Measurements from ENCODE around the gene SDF4.

The SDF4 gene

GRCh38 chr1:1259540-1259939 is 27.7 kb upstream of the SDF4 start:
- no peak overlapping the region for H3K27ac ChIP-seq
- TF ChIP-seq, protein P1, sequence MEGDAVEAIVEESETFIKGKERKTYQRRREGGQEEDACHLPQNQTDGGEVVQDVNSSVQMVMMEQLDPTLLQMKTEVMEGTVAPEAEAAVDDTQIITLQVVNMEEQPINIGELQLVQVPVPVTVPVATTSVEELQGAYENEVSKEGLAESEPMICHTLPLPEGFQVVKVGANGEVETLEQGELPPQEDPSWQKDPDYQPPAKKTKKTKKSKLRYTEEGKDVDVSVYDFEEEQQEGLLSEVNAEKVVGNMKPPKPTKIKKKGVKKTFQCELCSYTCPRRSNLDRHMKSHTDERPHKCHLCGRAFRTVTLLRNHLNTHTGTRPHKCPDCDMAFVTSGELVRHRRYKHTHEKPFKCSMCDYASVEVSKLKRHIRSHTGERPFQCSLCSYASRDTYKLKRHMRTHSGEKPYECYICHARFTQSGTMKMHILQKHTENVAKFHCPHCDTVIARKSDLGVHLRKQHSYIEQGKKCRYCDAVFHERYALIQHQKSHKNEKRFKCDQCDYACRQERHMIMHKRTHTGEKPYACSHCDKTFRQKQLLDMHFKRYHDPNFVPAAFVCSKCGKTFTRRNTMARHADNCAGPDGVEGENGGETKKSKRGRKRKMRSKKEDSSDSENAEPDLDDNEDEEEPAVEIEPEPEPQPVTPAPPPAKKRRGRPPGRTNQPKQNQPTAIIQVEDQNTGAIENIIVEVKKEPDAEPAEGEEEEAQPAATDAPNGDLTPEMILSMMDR (conservative IDR thresholded peaks at IDR 0.05), result no peak
- TF ChIP-seq ZFX (IDR thresholded peaks at IDR 0.05), result no peak

DNA sequence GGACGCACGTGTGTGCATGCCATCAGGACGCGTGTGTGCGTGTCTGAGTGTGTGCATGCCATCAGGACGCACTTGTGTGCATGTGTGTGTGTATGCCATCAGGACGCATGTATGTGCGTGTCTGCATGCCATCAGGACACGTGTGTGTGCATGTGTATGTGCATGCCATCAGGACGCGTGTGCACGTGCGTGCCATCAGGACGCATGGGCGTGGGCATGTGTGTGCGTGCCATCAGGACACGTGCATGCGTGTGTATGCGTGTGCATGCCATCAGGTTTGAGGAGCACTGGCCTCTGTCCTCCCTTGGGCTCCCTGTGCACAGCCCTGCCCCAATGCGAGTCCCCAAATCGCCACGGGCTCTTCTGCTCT is 27.3 kb upstream of the SDF4 start:
- no peak overlapping the region for H3K27ac ChIP-seq
- TF ChIP-seq, protein P1 (conservative IDR thresholded peaks at IDR 0.05), result no peak

DNA sequence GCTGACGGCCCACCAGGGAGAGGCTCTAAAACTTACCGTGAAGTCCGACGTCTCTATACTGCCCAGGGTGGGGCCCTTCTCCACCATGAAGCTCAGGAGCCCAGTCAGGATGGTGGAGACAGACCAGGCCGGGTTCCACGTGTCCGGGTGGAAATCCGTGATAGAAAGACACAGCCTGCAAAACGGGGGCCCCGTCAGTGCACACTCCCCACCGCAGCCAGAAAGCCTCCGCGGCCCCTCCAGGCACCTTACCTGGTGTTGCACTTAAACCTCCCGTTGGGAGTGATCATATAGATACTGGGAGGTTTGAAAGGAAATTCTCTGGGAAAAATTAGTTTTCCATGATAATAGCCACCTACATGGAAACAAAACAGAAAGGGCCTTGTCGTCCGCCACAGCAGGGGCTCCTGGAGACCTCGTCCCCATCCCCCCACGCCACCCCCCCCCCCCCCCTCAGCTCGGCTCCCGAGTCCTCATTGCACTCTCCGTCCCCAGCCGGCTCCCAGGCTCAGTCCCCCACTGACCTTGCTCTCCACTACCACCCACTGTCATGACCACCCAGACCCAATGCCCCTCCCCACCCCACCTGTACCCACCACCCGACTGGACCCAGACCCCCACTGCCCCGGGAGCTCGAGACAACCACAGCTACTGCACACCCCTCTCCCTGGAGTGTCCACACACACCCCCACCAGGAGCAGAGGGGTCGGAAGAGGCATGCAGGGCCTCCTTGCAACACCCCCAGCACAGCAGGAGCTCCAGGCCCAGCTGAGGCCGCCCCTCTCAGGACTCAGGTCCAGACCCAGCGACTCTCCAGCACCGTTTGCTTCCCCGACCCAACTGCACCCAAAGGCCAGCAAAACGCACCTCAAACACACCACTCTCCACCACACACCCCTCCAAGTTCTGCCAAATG is 25.4 kb upstream of the SDF4 start:
- no peak for TF ChIP-seq ZFX (IDR thresholded peaks at IDR 0.05)
- TF ChIP-seq, protein P1 (conservative IDR thresholded peaks at IDR 0.05), result no peak
- H3K27ac ChIP-seq, result no peak overlapping the region

DNA sequence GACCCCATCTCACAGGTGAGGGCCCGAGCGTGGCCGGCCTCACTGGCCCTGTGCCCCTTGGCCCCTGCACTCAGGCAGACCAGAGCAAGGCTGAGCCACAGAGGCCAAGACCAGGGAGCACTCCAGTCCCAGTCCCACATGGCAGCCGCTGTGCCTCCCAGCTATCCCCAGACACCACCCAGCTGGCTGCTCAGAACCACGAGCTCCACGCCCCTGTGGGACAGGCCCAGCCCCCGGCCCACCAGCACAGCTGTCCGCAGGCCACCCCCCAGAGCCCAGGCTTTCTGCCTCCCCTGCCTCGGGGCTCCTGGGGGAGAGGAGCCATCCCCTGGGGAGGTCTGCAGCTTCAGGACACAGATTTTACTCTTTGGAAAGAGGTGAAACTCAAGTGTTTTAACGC is 23.8 kb upstream of the SDF4 start:
- no peak overlapping the region for H3K27ac ChIP-seq

GRCh38 chr1:1255078-1255477 is 23.3 kb upstream of the SDF4 start:
- no peak for TF ChIP-seq ZFX (IDR thresholded peaks at IDR 0.05)
- TF ChIP-seq, protein P1 (conservative IDR thresholded peaks at IDR 0.05), result no peak
- H3K27ac ChIP-seq, result no peak overlapping the region

More for the DNA sequence above, 23.8 kb upstream of the SDF4 start:
- TF ChIP-seq, protein P1 (conservative IDR thresholded peaks at IDR 0.05), result no peak
- TF ChIP-seq ZFX (IDR thresholded peaks at IDR 0.05), result no peak

GRCh38 chr1:1254667-1254998 is 22.8 kb upstream of the SDF4 start:
- TF ChIP-seq, protein P1 (conservative IDR thresholded peaks at IDR 0.05), result no peak
- no peak overlapping the region for H3K27ac ChIP-seq

DNA sequence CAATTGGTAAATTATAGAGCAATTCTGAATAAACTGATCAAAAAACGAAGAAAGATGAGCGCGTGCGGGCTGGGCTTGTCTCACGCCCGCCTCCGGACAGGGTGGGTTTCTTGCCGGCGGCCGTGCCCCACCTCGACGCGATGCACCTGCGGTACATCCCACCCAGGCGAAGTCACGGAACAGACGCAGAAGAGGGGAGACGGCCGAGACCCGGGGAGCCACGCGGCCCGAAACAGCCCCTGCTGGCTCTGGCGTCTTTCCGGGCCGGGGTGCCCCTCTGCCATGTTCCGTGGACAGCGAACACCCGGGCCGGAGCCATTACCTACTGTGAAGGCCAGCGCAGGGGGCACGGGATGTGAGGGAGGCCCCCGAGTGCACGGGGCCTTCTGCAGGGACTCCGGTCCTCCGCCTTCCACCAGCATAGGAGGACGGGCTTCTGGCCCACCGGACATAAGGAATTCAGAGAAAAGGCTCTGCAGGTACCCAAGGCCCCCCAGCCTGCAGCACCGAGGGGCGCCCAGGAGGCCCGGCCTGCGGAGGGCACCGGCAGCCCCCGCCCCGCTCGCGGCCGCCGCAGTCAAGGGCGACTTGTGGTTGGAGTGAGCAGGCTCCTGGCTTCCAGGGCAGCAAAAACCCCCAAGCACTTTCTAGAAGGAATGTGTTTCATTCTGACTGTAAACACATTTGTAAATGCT is 22.3 kb upstream of the SDF4 start:
- TF ChIP-seq, protein P1 (conservative IDR thresholded peaks at IDR 0.05), result no peak
- TF ChIP-seq ZFX (IDR thresholded peaks at IDR 0.05), result no peak
- H3K27ac ChIP-seq, result no peak overlapping the region
